OCI-LY7 (cell line): ENCODE results near the gene IRX5. TPM values are rescaled to one million over a fixed set of nuclear protein-coding genes. Genes with fewer than 3 reads are reported as not detected.

Experiments
- BruUV-seq: library from RNA; stranded (reverse); fragments of 400-500 nt; replicated peaks from 2 replicates; lab custom pipeline; 2021; lab: Mats Ljungman, UMichigan
- CTCF ChIA-PET: fragments of 300-600 bp; sonication (Branson Sonifier 250); formaldehyde crosslinking; loops from one replicate; lab custom pipeline; 2022; ENCODE audit warnings: antibody characterized with exemption; ENCODE audit not compliant: unreplicated experiment; lab: Charles Lee
- POLR2A ChIA-PET: fragments of 300-600 bp; sonication (Branson Sonifier 250); formaldehyde crosslinking; loops from one replicate; lab custom pipeline; 2022; ENCODE audit warnings: antibody characterized with exemption; lab: Charles Lee
- DNase-seq: peaks from one replicate; pipeline ENCODE4 v3.0.0-alpha.2; 2015; ENCODE audit warnings: low spot score
- H2AFZ ChIP-seq: fragments of 200-600 bp; sonication (generic), shearing (Covaris generic); 2 replicates; pipeline ENCODE4 v1.6.1; 2014; ENCODE audit warnings: mild to moderate bottlenecking, antibody characterized with exemption, low read length, moderate library complexity
- H3K27ac ChIP-seq: fragments of 200-600 bp; sonication (generic); 2 replicates; pipeline ENCODE4 v1.5.1; 2014; ENCODE audit warnings: mixed run types, low read depth, mild to moderate bottlenecking, moderate library complexity, low read length, inconsistent platforms; ENCODE audit not compliant: poor library complexity, severe bottlenecking
- H3K36me3 ChIP-seq: fragments of 200-600 bp; sonication (generic); 2 replicates; pipeline ENCODE4 v1.6.1; 2014; ENCODE audit warnings: mild to moderate bottlenecking, antibody characterized with exemption, low read length, moderate library complexity, mixed read lengths; ENCODE audit not compliant: insufficient read depth
- H3K4me1 ChIP-seq: fragments of 200-600 bp; sonication (generic); 2 replicates; pipeline ENCODE4 v1.5.1; 2014; ENCODE audit warnings: mild to moderate bottlenecking, low read length; ENCODE audit not compliant: insufficient read depth, poor library complexity, severe bottlenecking
- H3K4me2 ChIP-seq: fragments of 200-600 bp; sonication (generic); 2 replicates; pipeline ENCODE4 v1.6.1; 2014; ENCODE audit warnings: mild to moderate bottlenecking, low read length
- H3K4me3 ChIP-seq: fragments of 200-600 bp; sonication (generic); 2 replicates; pipeline ENCODE4 v1.5.1; 2014; ENCODE audit warnings: mild to moderate bottlenecking, low read depth, low read length; ENCODE audit not compliant: poor library complexity, severe bottlenecking
- H3K79me2 ChIP-seq: fragments of 200-600 bp; sonication (generic); 2 replicates; pipeline ENCODE4 v1.6.1; 2016; ENCODE audit warnings: low read depth, mild to moderate bottlenecking, low read length, moderate library complexity, mixed read lengths; ENCODE audit not compliant: insufficient read depth
- H3K9me2 ChIP-seq: fragments of 200-600 bp; sonication (generic); 2 replicates; pipeline ENCODE4 v1.6.1; 2016; ENCODE audit warnings: mild to moderate bottlenecking, low read length, mixed read lengths; ENCODE audit not compliant: insufficient read depth
- H3K9me3 ChIP-seq: fragments of 200-600 bp; sonication (generic); 2 replicates; pipeline ENCODE4 v1.6.1; 2014; ENCODE audit warnings: mild to moderate bottlenecking, mixed run types, low read length, mixed read lengths
- H4K20me1 ChIP-seq: fragments of 200-600 bp; sonication (generic); 2 replicates; pipeline ENCODE4 v1.6.1; 2014; ENCODE audit warnings: mild to moderate bottlenecking, antibody characterized with exemption, low read length, moderate library complexity, mixed read lengths; ENCODE audit not compliant: insufficient read depth
- EZH2phosphoT487 ChIP-seq: fragments of 200-600 bp; sonication (generic); IDR thresholded peaks from 2 replicates; pipeline ENCODE4 v1.6.1; 2018; ENCODE audit warnings: low read depth, borderline replicate concordance, mild to moderate bottlenecking, mixed run types, antibody characterized with exemption, low read length, moderate library complexity, mixed read lengths
- intact Hi-C: fragments of 100-400 bp; cut with micrococcal nuclease; formaldehyde crosslinking; loops from one replicate; pipeline ENCODE4 v1.10.0; 2022; ENCODE audit not compliant: unreplicated experiment
- total RNA-seq, 2 experiments: library from RNA; depleted of rRNA in 1 of 2; stranded (reverse); fragments of >200 nt in 1 of 2; shearing (Covaris generic) in 1 of 2; gene quantifications; 2 replicates each; pipeline ENCODE4 v1.2.3, GENCODE V29; 2014 to 2022
- TF ChIP-seq, protein P1 (sequence below): fragments of 200-600 bp; sonication (generic); conservative IDR thresholded peaks from 2 replicates; pipeline ENCODE4 v1.5.1; 2014; ENCODE audit warnings: mild to moderate bottlenecking, antibody characterized with exemption, low read length, moderate library complexity, mixed read lengths

The IRX5 gene
- total RNA-seq, 2 experiments from 2014 or later, result 5.1 to 5.9 TPM

- intact Hi-C loops, result loop anchor here (5.0 to 10.0 kb wide), 3 partner anchors 110 to 1863 kb away; partner anchors contain the start of genes FTO and RPGRIP1L
- BruUV-seq, result no TSS peak
Measured at GRCh38 chr16:54927125-54928015, 3.3 kb upstream of the IRX5 start.

DNA sequence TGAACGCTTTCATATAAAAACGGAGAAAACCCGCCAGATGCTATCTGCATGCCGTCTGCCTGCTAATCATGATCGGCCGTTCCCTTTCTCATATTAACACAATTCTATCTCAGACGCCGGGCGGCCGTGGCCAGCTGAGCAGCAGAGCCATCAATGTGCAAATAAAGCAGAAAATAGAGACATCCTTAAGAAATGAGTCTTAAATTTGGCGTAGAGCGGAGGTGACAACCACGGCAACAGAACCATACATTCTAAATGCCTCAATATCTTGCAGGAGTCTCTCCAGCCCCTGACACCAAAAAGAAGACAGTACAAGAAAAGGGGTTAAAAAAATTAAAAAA lies 2.7 kb upstream of the IRX5 start:
- CTCF ChIA-PET, result no interaction called here
- Histone ChIP-seq H3K4me1 (peaks cover 44% of the 10 kb centered on the region), H3K79me2 (peaks cover 57% of the 10 kb centered on the region), H3K9me2 (no peaks in the 10 kb centered on the region), H3K4me3 (peak overlapping the region; percentile 91), H2AFZ (no peak overlapping the region; the same call in 1 of the 2 replicates), H4K20me1 (peaks cover 26% of the 10 kb centered on the region), H3K36me3 (peaks cover 13% of the 10 kb centered on the region), H3K27ac (peak overlapping the region; percentile 80), H3K4me2 (peak overlapping the region; percentile 76), H3K9me3 (no peaks in the 10 kb centered on the region)
- BruUV-seq, result no TSS peak
- DNase-seq, result peak; percentile 54
- POLR2A ChIA-PET, result interaction anchor here (0.7 to 5.4 kb wide), 3 partner anchors 12 to 1720 kb away, joined by 3 to 48 read pairs (median 9); no protein-coding TSS in a partner anchor
- TF ChIP-seq, protein P1, sequence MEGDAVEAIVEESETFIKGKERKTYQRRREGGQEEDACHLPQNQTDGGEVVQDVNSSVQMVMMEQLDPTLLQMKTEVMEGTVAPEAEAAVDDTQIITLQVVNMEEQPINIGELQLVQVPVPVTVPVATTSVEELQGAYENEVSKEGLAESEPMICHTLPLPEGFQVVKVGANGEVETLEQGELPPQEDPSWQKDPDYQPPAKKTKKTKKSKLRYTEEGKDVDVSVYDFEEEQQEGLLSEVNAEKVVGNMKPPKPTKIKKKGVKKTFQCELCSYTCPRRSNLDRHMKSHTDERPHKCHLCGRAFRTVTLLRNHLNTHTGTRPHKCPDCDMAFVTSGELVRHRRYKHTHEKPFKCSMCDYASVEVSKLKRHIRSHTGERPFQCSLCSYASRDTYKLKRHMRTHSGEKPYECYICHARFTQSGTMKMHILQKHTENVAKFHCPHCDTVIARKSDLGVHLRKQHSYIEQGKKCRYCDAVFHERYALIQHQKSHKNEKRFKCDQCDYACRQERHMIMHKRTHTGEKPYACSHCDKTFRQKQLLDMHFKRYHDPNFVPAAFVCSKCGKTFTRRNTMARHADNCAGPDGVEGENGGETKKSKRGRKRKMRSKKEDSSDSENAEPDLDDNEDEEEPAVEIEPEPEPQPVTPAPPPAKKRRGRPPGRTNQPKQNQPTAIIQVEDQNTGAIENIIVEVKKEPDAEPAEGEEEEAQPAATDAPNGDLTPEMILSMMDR, result no peak
- TF ChIP-seq EZH2phosphoT487, result no peak
- intact Hi-C loops, result loop anchor here (5.0 to 10.0 kb wide), 3 partner anchors 111 to 1863 kb away; partner anchors contain the start of genes FTO and RPGRIP1L

More at GRCh38 chr16:54927125-54928015, 3.3 kb upstream of the IRX5 start:
- TF ChIP-seq, protein P1, result no peak
- TF ChIP-seq EZH2phosphoT487, result no peak
- peaks cover 27% of the 10 kb centered on the region for H4K20me1 ChIP-seq
- H3K27ac ChIP-seq, result peak overlapping the region; percentile 80
- H3K9me2 ChIP-seq, result no peaks in the 10 kb centered on the region
- H3K4me1 ChIP-seq, result peaks cover 50% of the 10 kb centered on the region
- POLR2A ChIA-PET, result interaction anchor here (0.6 to 5.4 kb wide), 8 partner anchors 11 to 1733 kb away, joined by 3 to 48 read pairs (median 3); no protein-coding TSS in a partner anchor
- H2AFZ ChIP-seq, result no peak overlapping the region; the same call in 1 of the 2 replicates
- H3K4me2 ChIP-seq, result peak overlapping the region; percentile 76
- CTCF ChIA-PET, result no interaction called here
- peaks cover 19% of the 10 kb centered on the region for H3K36me3 ChIP-seq
- DNase-seq, result peak; percentile 13
- H3K9me3 ChIP-seq, result no peaks in the 10 kb centered on the region
- peak overlapping the region; percentile 91 for H3K4me3 ChIP-seq
- H3K79me2 ChIP-seq, result peaks cover 63% of the 10 kb centered on the region
